Vagina (tissue), 2 donors: ENCODE data around the gene OSBP2. TPM values are rescaled to one million over a fixed set of nuclear protein-coding genes. Genes with fewer than 3 reads are reported as not detected.
A peak's percentile ranks its signal among the peaks of the same experiment; 100 is the strongest.

ENCODE experiments used
- DNase-seq, 2 donors: peaks; one replicate each; pipeline ENCODE4 v3.0.0-alpha.2; 2017; ENCODE audit errors: extremely low spot score in 2 of 2
- H3K27ac ChIP-seq: fragments of 200-600 bp; sonication (generic); one replicate; pipeline ENCODE4 v1.5.1; 2019
- H3K27me3 ChIP-seq: fragments of 200-600 bp; sonication (generic); one replicate; pipeline ENCODE4 v1.5.1; 2019
- H3K36me3 ChIP-seq, 2 donors: fragments of 200-600 bp; sonication (generic); one replicate each; pipeline ENCODE4 v1.5.1; 2017 to 2019
- H3K4me1 ChIP-seq: fragments of 200-600 bp; sonication (generic); one replicate; pipeline ENCODE4 v1.5.1; 2019
- H3K4me3 ChIP-seq, 2 donors: fragments of 200-600 bp; sonication (generic); 1 replicate in 1 of 2; 2 replicates in 1 of 2; pipeline ENCODE4 v1.5.1; 2016 to 2019
- H3K9me3 ChIP-seq: fragments of 200-600 bp; sonication (generic); one replicate; pipeline ENCODE4 v1.5.1; 2019
- CTCF ChIP-seq, 3 experiments: fragments of 450-650 bp in 2 of 3; fragments of 200-600 bp in 1 of 3; sonication (generic) in 1 of 3; IDR thresholded peaks; one replicate each; pipeline ENCODE4 v1.5.1; 2017 to 2019; ENCODE audit warnings: antibody characterized with exemption in 3 of 3, mild to moderate bottlenecking in 2 of 3, moderate library complexity in 2 of 3
- POLR2A ChIP-seq, 2 donors: fragments of 450-650 bp; IDR thresholded peaks; one replicate each; pipeline ENCODE4 v1.6.1; 2017; ENCODE audit warnings: antibody characterized with exemption in 2 of 2, mild to moderate bottlenecking in 2 of 2, moderate library complexity in 2 of 2
- POLR2AphosphoS5 ChIP-seq, 2 donors: sonication (generic); formaldehyde crosslinking; IDR thresholded peaks; one replicate each; pipeline ENCODE4 v1.9.0; 2017; ENCODE audit warnings: antibody characterized with exemption in 2 of 2, mild to moderate bottlenecking in 2 of 2, low read depth in 1 of 2; ENCODE audit not compliant: insufficient read depth in 1 of 2
- intact Hi-C: fragments of 100-400 bp; cut with DNase I; formaldehyde crosslinking; loops from one replicate; pipeline ENCODE4 v1.15.1; 2023
- total RNA-seq: library from RNA; depleted of rRNA; stranded (reverse); fragments of >200 nt; gene quantifications from one replicate; pipeline ENCODE4 v1.2.3, GENCODE V29; 2016

The OSBP2 gene
- total RNA-seq, 1 donor from 2014 or later: 3.7 TPM

GRCh38 chr22:30691204-30691603 is 3.5 kb upstream of the OSBP2 start:
- intact Hi-C loops: no loop called here
- no peak for TF ChIP-seq POLR2A (IDR thresholded peaks at IDR 0.05)
- TF ChIP-seq CTCF (IDR thresholded peaks at IDR 0.05): no peak
- TF ChIP-seq POLR2AphosphoS5 (IDR thresholded peaks at IDR 0.05; ENCODE audit: insufficient read depth in 1 of 2, low read depth in 1 of 2): no peak
- H3K4me1 ChIP-seq: peaks cover 8% of the 10 kb centered on the region
- no peaks in the 10 kb centered on the region for H3K9me3 ChIP-seq
- no peak for DNase-seq
- H3K27me3 ChIP-seq: no peaks in the 10 kb centered on the region
- no peak overlapping the region for H3K4me3 ChIP-seq
- no peak overlapping the region for H3K27ac ChIP-seq
- no peaks in the 10 kb centered on the region for H3K36me3 ChIP-seq

- intact Hi-C loops: no loop called here
- Histone ChIP-seq H3K4me3 (peak overlapping the region; percentile 55 to 58), H3K4me1 (peaks cover 8% of the 10 kb centered on the region), H3K27me3 (no peaks in the 10 kb centered on the region), H3K27ac (no peak overlapping the region), H3K9me3 (no peaks in the 10 kb centered on the region), H3K36me3 (no peaks in the 10 kb centered on the region)
- TF ChIP-seq POLR2A (IDR thresholded peaks at IDR 0.05): no peak
- TF ChIP-seq CTCF (IDR thresholded peaks at IDR 0.05): no peak
- TF ChIP-seq POLR2AphosphoS5 (IDR thresholded peaks at IDR 0.05; ENCODE audit: insufficient read depth in 1 of 2, low read depth in 1 of 2): no peak
- no peak for DNase-seq
Measured at GRCh38 chr22:30694171-30694639, 469 bp upstream of the OSBP2 start.

- no peak for DNase-seq
- H3K4me3 ChIP-seq: peak overlapping the region; percentile 49 to 55
- H3K27me3 ChIP-seq: no peaks in the 10 kb centered on the region
- H3K9me3 ChIP-seq: no peaks in the 10 kb centered on the region
- intact Hi-C loops: no loop called here
- H3K4me1 ChIP-seq: peaks cover 8% of the 10 kb centered on the region
- H3K36me3 ChIP-seq: no peaks in the 10 kb centered on the region
- H3K27ac ChIP-seq: no peak overlapping the region
- TF ChIP-seq CTCF (IDR thresholded peaks at IDR 0.05) (no peak), POLR2A (IDR thresholded peaks at IDR 0.05) (no peak), POLR2AphosphoS5 (IDR thresholded peaks at IDR 0.05; ENCODE audit: insufficient read depth in 1 of 2, low read depth in 1 of 2) (no peak)
Measured at GRCh38 chr22:30695351-30695851, 727 bp downstream of the OSBP2 start.

GRCh38 chr22:30695871-30696655 is 1.4 kb downstream of the OSBP2 start:
- Histone ChIP-seq H3K27ac (no peak overlapping the region), H3K36me3 (no peaks in the 10 kb centered on the region), H3K27me3 (no peaks in the 10 kb centered on the region), H3K4me1 (peaks cover 8% of the 10 kb centered on the region), H3K9me3 (no peaks in the 10 kb centered on the region), H3K4me3 (no peak overlapping the region)
- intact Hi-C loops: no loop called here
- TF ChIP-seq POLR2A (IDR thresholded peaks at IDR 0.05) (no peak), CTCF (IDR thresholded peaks at IDR 0.05) (no peak), POLR2AphosphoS5 (IDR thresholded peaks at IDR 0.05; ENCODE audit: insufficient read depth in 1 of 2, low read depth in 1 of 2) (no peak)
- no peak for DNase-seq

GRCh38 chr22:30697975-30698374 is 3.3 kb downstream of the OSBP2 start:
- intact Hi-C loops: no loop called here
- TF ChIP-seq POLR2A (IDR thresholded peaks at IDR 0.05) (no peak), CTCF (IDR thresholded peaks at IDR 0.05) (no peak), POLR2AphosphoS5 (IDR thresholded peaks at IDR 0.05; ENCODE audit: insufficient read depth in 1 of 2, low read depth in 1 of 2) (no peak)
- Histone ChIP-seq H3K27me3 (no peaks in the 10 kb centered on the region), H3K4me3 (no peak overlapping the region), H3K4me1 (peaks cover 8% of the 10 kb centered on the region), H3K27ac (no peak overlapping the region), H3K36me3 (no peaks in the 10 kb centered on the region), H3K9me3 (no peaks in the 10 kb centered on the region)
- no peak for DNase-seq
